Breast epithelium (tissue), 4 donors: ENCODE data around the gene HIVEP3. TPM values are rescaled to one million over a fixed set of nuclear protein-coding genes. Genes with fewer than 3 reads are reported as not detected.

ENCODE experiments used
- DNase-seq, 2 donors: peaks; one replicate each; pipeline ENCODE4 v3.0.0-alpha.2; 2019; ENCODE audit warnings: low spot score in 2 of 2
- H3K27ac ChIP-seq, 2 donors: fragments of 200-600 bp; sonication (generic) in 1 of 2; one replicate each; pipeline ENCODE4 v1.5.1; 2016 to 2019; ENCODE audit warnings: mild to moderate bottlenecking in 1 of 2
- H3K27me3 ChIP-seq, 2 donors: fragments of 200-600 bp; sonication (generic) in 1 of 2; one replicate each; pipeline versions ENCODE4 v1.5.1 to v1.6.0; 2017 to 2019; ENCODE audit warnings: control low read depth in 1 of 2, mild to moderate bottlenecking in 1 of 2
- H3K36me3 ChIP-seq: fragments of 200-600 bp; one replicate; pipeline ENCODE4 v1.5.1; 2019
- H3K4me1 ChIP-seq, 2 donors: fragments of 200-600 bp; sonication (generic); one replicate each; pipeline ENCODE4 v1.5.1; 2016 to 2019; ENCODE audit warnings: control low read depth in 1 of 2
- H3K4me3 ChIP-seq, 3 donors: fragments of 200-600 bp; sonication (generic); 1 replicate in 2 of 3; 2 replicates in 1 of 3; pipeline ENCODE4 v1.5.1; 2016 to 2019; ENCODE audit warnings: mild to moderate bottlenecking in 3 of 3, moderate library complexity in 2 of 3
- H3K9me3 ChIP-seq, 2 donors: fragments of 200-600 bp; sonication (generic) in 1 of 2; one replicate each; pipeline ENCODE4 v1.5.1; 2016 to 2019; ENCODE audit warnings: control low read depth in 1 of 2
- POLR2A ChIP-seq: fragments of 450-650 bp; IDR thresholded peaks from one replicate; pipeline ENCODE4 v1.6.1; 2016; ENCODE audit warnings: antibody characterized with exemption, mild to moderate bottlenecking, moderate library complexity
- POLR2AphosphoS5 ChIP-seq, 3 donors: sonication (generic); formaldehyde crosslinking; IDR thresholded peaks; one replicate each; pipeline ENCODE4 v1.6.1; 2017; ENCODE audit warnings: antibody characterized with exemption in 3 of 3
- intact Hi-C: fragments of 100-400 bp; cut with DNase I; formaldehyde crosslinking; loops from one replicate; pipeline ENCODE4 v1.15.1; 2023; ENCODE audit warnings: low total_unique reads
- total RNA-seq, 3 donors: library from RNA; depleted of rRNA; stranded (reverse); fragments of >200 nt; gene quantifications; one replicate each; pipeline ENCODE4 v1.1.0, GENCODE V29; 2016
- TF ChIP-seq, protein P1 (sequence below), 3 donors: fragments of 450-650 bp; IDR thresholded peaks; one replicate each; pipeline ENCODE4 v1.5.1; 2016 to 2017; ENCODE audit warnings: antibody characterized with exemption in 3 of 3, mild to moderate bottlenecking in 3 of 3, moderate library complexity in 3 of 3

HIVEP3 gene
- total RNA-seq, 3 donors from 2014 or later = 3.5 to 13.5 (median 9.2) TPM

DNA sequence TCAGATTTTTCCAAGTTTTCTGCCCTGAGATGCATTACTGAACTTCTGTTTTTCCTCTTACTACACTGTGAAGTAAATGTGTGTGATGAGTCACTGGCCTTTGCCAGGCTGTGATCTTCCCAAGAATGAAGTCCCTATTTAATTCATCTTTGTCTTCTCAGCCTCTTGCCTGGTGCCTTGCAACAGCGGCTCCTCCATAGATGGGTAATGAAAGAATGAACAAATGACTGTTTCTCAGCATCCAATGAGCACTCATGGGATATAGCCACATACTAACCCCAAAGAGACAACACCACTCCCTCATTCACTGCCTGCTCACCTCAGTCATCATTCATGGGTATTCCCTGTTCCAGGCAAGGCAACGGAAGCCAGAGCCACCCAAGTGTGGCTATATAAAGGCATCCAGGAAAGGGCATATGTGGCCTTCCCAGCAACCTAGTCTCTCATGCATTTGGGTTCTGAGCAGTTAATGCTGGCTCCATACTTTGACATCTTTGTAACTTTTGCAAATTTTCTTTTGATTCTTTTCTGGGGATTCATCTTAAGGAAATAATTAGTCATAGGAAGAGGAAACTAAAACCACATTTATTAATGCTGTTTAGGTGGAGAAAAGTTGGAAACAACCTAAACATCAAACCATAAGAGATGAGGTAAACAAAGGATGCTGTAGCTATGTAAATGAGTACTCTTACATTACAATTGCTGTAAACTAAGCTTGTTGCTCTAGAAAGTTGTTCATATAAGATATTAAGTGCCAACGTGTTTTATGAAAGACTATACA lies 71.9 kb downstream of the HIVEP3 start:
- TF ChIP-seq POLR2A = no peak
- TF ChIP-seq POLR2AphosphoS5 (IDR thresholded peaks at IDR 0.05) = no peak
- TF ChIP-seq, protein P1, sequence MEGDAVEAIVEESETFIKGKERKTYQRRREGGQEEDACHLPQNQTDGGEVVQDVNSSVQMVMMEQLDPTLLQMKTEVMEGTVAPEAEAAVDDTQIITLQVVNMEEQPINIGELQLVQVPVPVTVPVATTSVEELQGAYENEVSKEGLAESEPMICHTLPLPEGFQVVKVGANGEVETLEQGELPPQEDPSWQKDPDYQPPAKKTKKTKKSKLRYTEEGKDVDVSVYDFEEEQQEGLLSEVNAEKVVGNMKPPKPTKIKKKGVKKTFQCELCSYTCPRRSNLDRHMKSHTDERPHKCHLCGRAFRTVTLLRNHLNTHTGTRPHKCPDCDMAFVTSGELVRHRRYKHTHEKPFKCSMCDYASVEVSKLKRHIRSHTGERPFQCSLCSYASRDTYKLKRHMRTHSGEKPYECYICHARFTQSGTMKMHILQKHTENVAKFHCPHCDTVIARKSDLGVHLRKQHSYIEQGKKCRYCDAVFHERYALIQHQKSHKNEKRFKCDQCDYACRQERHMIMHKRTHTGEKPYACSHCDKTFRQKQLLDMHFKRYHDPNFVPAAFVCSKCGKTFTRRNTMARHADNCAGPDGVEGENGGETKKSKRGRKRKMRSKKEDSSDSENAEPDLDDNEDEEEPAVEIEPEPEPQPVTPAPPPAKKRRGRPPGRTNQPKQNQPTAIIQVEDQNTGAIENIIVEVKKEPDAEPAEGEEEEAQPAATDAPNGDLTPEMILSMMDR (IDR thresholded peaks at IDR 0.05) = no peak
- no peaks in the 10 kb centered on the region for H3K36me3 ChIP-seq
- intact Hi-C loops = no loop called here
- H3K27me3 ChIP-seq = no peaks in the 10 kb centered on the region
- H3K9me3 ChIP-seq = no peaks in the 10 kb centered on the region
- H3K4me1 ChIP-seq = no peaks in the 10 kb centered on the region
- no peak overlapping the region for H3K4me3 ChIP-seq
- DNase-seq = no peak
- H3K27ac ChIP-seq = no peak overlapping the region

DNA sequence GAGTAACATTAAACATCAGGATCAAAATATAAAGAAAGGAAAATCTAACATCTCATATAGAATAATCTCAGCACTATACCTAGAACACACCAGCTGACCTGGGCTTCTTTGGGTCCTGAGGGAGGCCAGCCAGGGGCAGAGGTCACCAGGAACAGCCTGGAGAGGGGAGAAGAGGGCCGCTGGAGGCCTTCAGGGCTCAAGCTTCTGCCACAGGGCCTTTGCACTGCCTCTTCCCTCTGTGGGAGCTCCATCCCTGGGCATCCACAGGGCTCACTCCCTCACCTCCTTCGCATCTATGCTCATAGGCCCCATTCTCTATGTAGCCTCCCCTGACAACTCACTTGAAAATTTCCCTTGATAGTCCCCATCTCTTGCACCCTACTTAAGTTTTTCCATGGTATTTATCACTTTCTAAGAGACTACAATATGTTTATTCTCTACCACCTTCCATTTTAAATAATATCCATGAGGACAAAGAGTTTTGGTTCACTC lies 73.9 kb downstream of the HIVEP3 start:
- Histone ChIP-seq H3K4me3 (no peak overlapping the region), H3K36me3 (no peaks in the 10 kb centered on the region), H3K27ac (no peak overlapping the region), H3K27me3 (no peaks in the 10 kb centered on the region), H3K9me3 (no peaks in the 10 kb centered on the region), H3K4me1 (no peaks in the 10 kb centered on the region)
- DNase-seq = no peak
- intact Hi-C loops = no loop called here
- TF ChIP-seq POLR2A (no peak), POLR2AphosphoS5 (IDR thresholded peaks at IDR 0.05) (no peak)
- TF ChIP-seq, protein P1 (IDR thresholded peaks at IDR 0.05) = no peak

DNA sequence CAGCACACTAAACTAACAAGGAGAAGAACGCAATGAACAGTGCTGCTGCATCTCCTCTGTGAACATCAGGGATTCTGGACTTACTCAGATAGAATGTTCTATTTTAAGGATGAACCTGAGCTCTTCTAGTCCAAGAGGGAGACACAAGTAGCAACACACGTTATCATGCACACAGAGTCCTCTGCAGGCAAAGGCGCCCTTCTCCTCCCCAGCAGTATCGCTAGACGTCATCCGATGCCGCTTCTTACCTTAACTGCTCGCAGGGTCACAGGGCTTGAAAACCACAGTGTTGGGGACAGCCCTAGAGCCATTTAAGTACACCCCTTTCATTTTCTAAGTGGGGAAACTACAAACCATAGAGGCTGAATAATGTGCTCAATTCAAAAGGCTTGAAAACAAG lies 74.5 kb downstream of the HIVEP3 start:
- Histone ChIP-seq H3K4me3 (no peak overlapping the region), H3K36me3 (no peaks in the 10 kb centered on the region), H3K27ac (no peak overlapping the region), H3K4me1 (no peaks in the 10 kb centered on the region), H3K27me3 (no peaks in the 10 kb centered on the region), H3K9me3 (no peaks in the 10 kb centered on the region)
- TF ChIP-seq POLR2AphosphoS5 (IDR thresholded peaks at IDR 0.05) (no peak), POLR2A (no peak)
- TF ChIP-seq, protein P1 (IDR thresholded peaks at IDR 0.05) = no peak
- no peak for DNase-seq
- intact Hi-C loops = no loop called here

DNA sequence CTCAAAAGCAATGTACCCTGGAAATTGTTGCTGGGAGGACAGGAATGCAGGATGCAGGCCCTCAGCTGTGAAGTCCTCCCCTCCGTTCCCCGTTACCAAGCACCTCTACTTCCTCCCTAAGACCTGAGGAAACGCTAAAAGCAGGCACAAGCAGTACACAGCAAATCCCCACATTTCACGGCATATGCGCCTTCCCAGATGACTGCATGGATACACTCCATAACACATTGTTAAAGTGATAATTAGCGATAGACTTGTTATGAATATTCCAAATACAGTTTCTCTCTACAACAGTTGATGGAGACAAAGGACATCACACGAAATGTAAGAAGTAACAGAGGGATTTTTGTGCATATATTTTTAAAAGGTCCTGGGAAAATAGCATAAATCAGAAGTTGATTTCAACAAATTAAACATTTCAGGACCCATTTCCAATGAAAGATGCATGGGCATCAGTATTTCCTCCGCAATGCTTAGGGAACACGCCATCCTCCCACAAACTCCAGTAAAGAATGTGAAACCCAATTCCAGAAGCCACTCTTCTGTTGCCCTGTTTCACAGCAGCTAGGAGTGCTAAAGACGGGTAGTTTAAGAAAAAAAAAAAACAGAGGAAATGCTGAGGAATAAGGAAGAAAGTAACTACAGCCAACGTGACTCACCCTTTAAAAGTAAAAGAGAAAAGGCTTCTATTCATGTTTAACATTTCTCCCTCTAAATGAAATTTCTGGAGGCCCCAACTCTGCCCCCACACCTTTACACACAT lies 75.5 kb downstream of the HIVEP3 start:
- H3K4me3 ChIP-seq = no peak overlapping the region
- no peak overlapping the region for H3K27ac ChIP-seq
- H3K27me3 ChIP-seq = no peaks in the 10 kb centered on the region
- TF ChIP-seq, protein P1 (IDR thresholded peaks at IDR 0.05) = no peak
- TF ChIP-seq POLR2AphosphoS5 (IDR thresholded peaks at IDR 0.05) (no peak), POLR2A (no peak)
- H3K4me1 ChIP-seq = no peaks in the 10 kb centered on the region
- intact Hi-C loops = no loop called here
- H3K36me3 ChIP-seq = no peaks in the 10 kb centered on the region
- no peaks in the 10 kb centered on the region for H3K9me3 ChIP-seq
- DNase-seq = no peak

DNA sequence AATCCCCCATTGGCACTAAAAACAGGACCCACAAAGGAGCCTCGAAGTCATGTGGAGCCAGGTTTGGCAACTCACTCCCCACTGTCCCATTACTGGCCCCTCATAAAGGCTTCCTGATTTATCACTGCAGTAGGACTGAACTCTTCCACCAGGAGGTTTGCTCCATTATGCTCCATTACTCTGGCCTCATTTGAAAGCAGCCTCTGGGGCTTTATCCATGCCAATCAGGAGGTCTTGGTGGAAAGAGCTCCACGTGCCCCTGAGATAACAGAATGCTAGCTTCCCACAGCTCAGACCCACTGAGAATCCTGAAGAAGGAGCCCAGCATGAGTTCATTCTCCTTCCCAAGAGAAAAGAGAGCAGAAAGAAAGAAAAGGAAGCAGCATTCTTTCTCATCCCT lies 76.4 kb downstream of the HIVEP3 start:
- DNase-seq = no peak
- Histone ChIP-seq H3K27me3 (no peaks in the 10 kb centered on the region), H3K4me1 (no peaks in the 10 kb centered on the region), H3K27ac (no peak overlapping the region), H3K36me3 (no peaks in the 10 kb centered on the region), H3K4me3 (no peak overlapping the region), H3K9me3 (no peaks in the 10 kb centered on the region)
- TF ChIP-seq, protein P1 (IDR thresholded peaks at IDR 0.05) = no peak
- TF ChIP-seq POLR2AphosphoS5 (IDR thresholded peaks at IDR 0.05) = no peak
- TF ChIP-seq POLR2A = no peak
- intact Hi-C loops = no loop called here
